ENCODE results near the gene ABCC10. TPM values are rescaled to one million over a fixed set of nuclear protein-coding genes. Genes with fewer than 3 reads are reported as not detected.

ABCC10 gene
- total and polyA plus RNA-seq, 7 donors: 7.8 to 11.0 (median 9.8) TPM

- WGBS, 3 donors: 94 to 96% (median 95%) methylated on average over 4 of the region's 4 CpGs
- no peak for ATAC-seq
Observed at GRCh38 chr6:43472515-43472914, 45.2 kb downstream of the ABCC10 start.

GRCh38 chr6:43475516-43475915 is 48.2 kb downstream of the ABCC10 start:
- no peaks in the 10 kb centered on the region for H3K9me3 ChIP-seq
- DNase-seq (no peak), ATAC-seq (no peak)
- no peak overlapping the region for H3K27ac ChIP-seq
- peaks cover 0 to 7% of the 10 kb centered on the region in 2 donors for H3K36me3 ChIP-seq (ENCODE audit: insufficient read depth in 1 of 2, low read depth in 1 of 2)
- H3K27me3 ChIP-seq (ENCODE audit: insufficient read depth in 3 of 3, low read length in 2 of 3): no peaks in the 10 kb centered on the region
- peaks cover 30% of the 10 kb centered on the region for H3K4me1 ChIP-seq
- no peak overlapping the region for H3K4me3 ChIP-seq
- WGBS, 3 donors: 35 to 49% (median 47%) methylated on average over 6 of the region's 6 CpGs
- intact Hi-C loops (cut with DNase I): no loop called here
- TF ChIP-seq CTCF (IDR thresholded peaks at IDR 0.05): no peak

More at GRCh38 chr6:43472515-43472914, 45.2 kb downstream of the ABCC10 start:
- Histone ChIP-seq H3K4me1 (peaks cover 5% of the 10 kb centered on the region), H3K27me3 (ENCODE audit: insufficient read depth in 3 of 3, low read length in 2 of 3) (no peaks in the 10 kb centered on the region), H3K36me3 (ENCODE audit: insufficient read depth in 1 of 2, low read depth in 1 of 2) (no peaks in the 10 kb centered on the region), H3K27ac (no peak overlapping the region), H3K4me3 (no peak overlapping the region), H3K9me3 (no peaks in the 10 kb centered on the region)
- intact Hi-C loops (cut with DNase I): no loop called here
- TF ChIP-seq CTCF (IDR thresholded peaks at IDR 0.05): no peak
- DNase-seq: no peak

GRCh38 chr6:43476746-43477145 is 49.4 kb downstream of the ABCC10 start:
- Histone ChIP-seq H3K36me3 (ENCODE audit: insufficient read depth in 1 of 2, low read depth in 1 of 2) (peaks cover 0 to 12% of the 10 kb centered on the region in 2 donors), H3K27ac (peak overlapping the region; percentile 87), H3K27me3 (ENCODE audit: insufficient read depth in 3 of 3, low read length in 2 of 3) (no peaks in the 10 kb centered on the region), H3K4me1 (peaks cover 39% of the 10 kb centered on the region), H3K9me3 (no peaks in the 10 kb centered on the region), H3K4me3 (peak overlapping the region; percentile 82)
- 40% methylated on average over 2 of the region's 2 CpGs for WGBS, 3 donors
- intact Hi-C loops (cut with DNase I): no loop called here
- DNase-seq (no peak), ATAC-seq (no peak)
- TF ChIP-seq CTCF (IDR thresholded peaks at IDR 0.05): no peak

- H3K27ac ChIP-seq: peak within 1 kb of the TSS; percentile 87
- no peaks in the 10 kb centered on the region for H3K27me3 ChIP-seq (ENCODE audit: insufficient read depth in 3 of 3, low read length in 2 of 3)
- H3K9me3 ChIP-seq: no peaks in the 10 kb centered on the region
- DNase-seq: peak; percentile 93 to 94
- peak; percentile 97 to 99 (median 98) for ATAC-seq
- 1 to 2% (median 1%) methylated on average over 34 of the region's 34 CpGs for WGBS, 3 donors
- H3K4me3 ChIP-seq: peak within 1 kb of the TSS; percentile 82
- intact Hi-C loops (cut with DNase I): no loop called here
- peaks cover 0 to 16% of the 10 kb centered on the region in 2 donors for H3K36me3 ChIP-seq (ENCODE audit: insufficient read depth in 1 of 2, low read depth in 1 of 2)
- TF ChIP-seq CTCF (IDR thresholded peaks at IDR 0.05): no peak
- peaks cover 42% of the 10 kb centered on the region for H3K4me1 ChIP-seq
Observed at GRCh38 chr6:43477235-43478007, 50.1 kb downstream of the ABCC10 start, which contains the start of gene TJAP1. TJAP1 (plus strand) TSS chr6:43477570; CDS start chr6:43499002, 21,432 bp downstream.
